ENCODE results near the gene SLC25A23. TPM values are rescaled to one million over a fixed set of nuclear protein-coding genes. Genes with fewer than 3 reads are reported as not detected.

Gene SLC25A23
- total and polyA plus RNA-seq, 5 donors: 59.6 to 95.5 (median 86.6) TPM

- intact Hi-C loops (cut with DNase I): no loop called here
- WGBS: 78% methylated on average over 8 of the region's 8 CpGs
- ATAC-seq: no peak
- DNase-seq: peak in 1 of 3 donors; percentile 0
- Histone ChIP-seq H3K4me3 (ENCODE audit: low read length) (no peak overlapping the region), H3K27ac (ENCODE audit: low read length) (no peak overlapping the region), H3K27me3 (ENCODE audit: control insufficient read depth, insufficient read depth) (no peaks in the 10 kb centered on the region), H3K4me1 (ENCODE audit: control insufficient read depth, insufficient read depth, low read length) (no peaks in the 10 kb centered on the region), H3K9me3 (ENCODE audit: control insufficient read depth, low read length) (peaks cover 5% of the 10 kb centered on the region)
Observed at GRCh38 chr19:6494438-6495036, 34.9 kb upstream of the SLC25A23 start.

GRCh38 chr19:6491802-6492592 is 32.4 kb upstream of the SLC25A23 start:
- H3K4me3 ChIP-seq (ENCODE audit: low read length): no peak overlapping the region
- intact Hi-C loops (cut with DNase I): no loop called here
- H3K27me3 ChIP-seq (ENCODE audit: control insufficient read depth, insufficient read depth): no peaks in the 10 kb centered on the region
- peaks cover 5% of the 10 kb centered on the region for H3K9me3 ChIP-seq (ENCODE audit: control insufficient read depth, low read length)
- H3K4me1 ChIP-seq (ENCODE audit: control insufficient read depth, insufficient read depth, low read length): no peaks in the 10 kb centered on the region
- DNase-seq (no peak), ATAC-seq (no peak)
- WGBS: 80% methylated on average over 4 of the region's 4 CpGs
- no peak overlapping the region for H3K27ac ChIP-seq (ENCODE audit: low read length)

DNA sequence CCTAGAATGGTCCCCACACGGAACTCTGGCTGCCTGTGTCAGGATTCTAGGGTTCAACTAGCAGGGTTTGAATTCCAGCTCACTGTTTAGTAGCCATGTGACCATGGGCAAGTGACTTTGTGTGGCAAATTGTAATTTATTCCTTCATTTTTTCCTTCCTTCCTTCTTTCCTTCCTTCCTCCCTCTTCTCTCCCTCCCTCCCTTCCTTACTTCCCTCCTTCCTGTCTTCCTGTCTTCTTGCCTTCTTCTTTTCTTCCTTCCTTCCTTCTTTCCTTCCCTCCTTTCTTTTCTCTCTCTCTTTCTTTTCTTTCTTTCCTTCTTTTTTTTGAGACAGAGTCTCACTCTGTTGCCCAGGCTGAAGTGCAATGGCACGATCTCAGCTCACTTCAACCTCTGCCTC is 30.5 kb upstream of the SLC25A23 start:
- Histone ChIP-seq H3K9me3 (ENCODE audit: control insufficient read depth, low read length) (peaks cover 5% of the 10 kb centered on the region), H3K27ac (ENCODE audit: low read length) (no peak overlapping the region), H3K27me3 (ENCODE audit: control insufficient read depth, insufficient read depth) (no peaks in the 10 kb centered on the region), H3K4me1 (ENCODE audit: control insufficient read depth, insufficient read depth, low read length) (no peaks in the 10 kb centered on the region), H3K4me3 (ENCODE audit: low read length) (no peak overlapping the region)
- DNase-seq (no peak), ATAC-seq (no peak)
- intact Hi-C loops (cut with DNase I): no loop called here
- WGBS: 66% methylated on average over 2 of the region's 2 CpGs

- Histone ChIP-seq H3K9me3 (ENCODE audit: control insufficient read depth, low read length) (peaks cover 5% of the 10 kb centered on the region), H3K27me3 (ENCODE audit: control insufficient read depth, insufficient read depth) (no peaks in the 10 kb centered on the region), H3K27ac (ENCODE audit: low read length) (no peak overlapping the region), H3K4me3 (ENCODE audit: low read length) (no peak overlapping the region), H3K4me1 (ENCODE audit: control insufficient read depth, insufficient read depth, low read length) (no peaks in the 10 kb centered on the region)
- intact Hi-C loops (cut with DNase I): no loop called here
- DNase-seq (no peak), ATAC-seq (no peak)
- 45% methylated on average over 15 of the region's 15 CpGs for WGBS
Observed at GRCh38 chr19:6489278-6490061, 29.9 kb upstream of the SLC25A23 start.

DNA sequence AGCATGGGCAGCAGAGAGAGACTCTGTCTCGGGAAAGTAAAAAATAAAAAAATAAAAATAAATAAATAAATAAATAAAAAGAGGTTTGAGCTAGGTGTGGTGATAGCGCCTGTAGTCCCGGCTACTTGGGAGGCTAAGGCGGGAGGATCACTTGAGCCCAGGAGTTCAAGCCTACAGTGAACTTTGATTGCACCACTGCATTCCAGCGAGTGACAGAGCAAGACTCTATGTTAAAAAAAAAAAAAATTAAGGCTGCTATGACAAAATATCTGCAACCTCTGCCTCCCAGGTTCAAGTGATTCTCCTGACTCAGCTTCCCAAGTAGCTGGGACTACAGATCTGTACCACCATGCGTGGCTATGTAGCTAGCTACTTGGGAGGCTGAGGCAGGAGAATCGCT is 25.2 kb upstream of the SLC25A23 start:
- ATAC-seq: no peak
- H3K27ac ChIP-seq (ENCODE audit: low read length): no peak overlapping the region
- no peaks in the 10 kb centered on the region for H3K9me3 ChIP-seq (ENCODE audit: control insufficient read depth, low read length)
- DNase-seq: no peak
- H3K4me1 ChIP-seq (ENCODE audit: control insufficient read depth, insufficient read depth, low read length): no peaks in the 10 kb centered on the region
- no peak overlapping the region for H3K4me3 ChIP-seq (ENCODE audit: low read length)
- H3K27me3 ChIP-seq (ENCODE audit: control insufficient read depth, insufficient read depth): no peaks in the 10 kb centered on the region
- 89% methylated on average over 7 of the region's 7 CpGs for WGBS
- intact Hi-C loops (cut with DNase I): no loop called here

DNA sequence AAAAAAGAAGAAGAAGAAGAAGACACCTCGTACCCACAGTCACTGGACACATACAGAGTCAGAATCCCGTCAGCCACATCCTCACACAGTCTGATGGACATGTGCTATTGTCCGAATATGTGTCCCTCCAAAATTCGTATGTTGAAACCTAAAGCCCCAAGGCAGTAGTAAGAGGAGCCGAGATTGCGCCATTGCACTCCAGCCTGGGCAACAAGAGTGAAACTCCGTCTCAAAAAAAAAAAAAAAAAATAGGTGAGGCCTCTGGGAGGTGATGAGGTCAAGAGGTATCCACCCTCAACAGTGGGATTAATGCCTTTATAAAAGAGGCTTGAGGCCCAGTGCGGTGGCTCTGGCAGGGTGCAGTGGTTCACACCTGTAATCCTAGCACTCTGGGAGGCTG is 24.6 kb upstream of the SLC25A23 start:
- H3K9me3 ChIP-seq (ENCODE audit: control insufficient read depth, low read length): no peaks in the 10 kb centered on the region
- no peaks in the 10 kb centered on the region for H3K27me3 ChIP-seq (ENCODE audit: control insufficient read depth, insufficient read depth)
- H3K27ac ChIP-seq (ENCODE audit: low read length): no peak overlapping the region
- intact Hi-C loops (cut with DNase I): no loop called here
- H3K4me3 ChIP-seq (ENCODE audit: low read length): no peak overlapping the region
- DNase-seq (no peak), ATAC-seq (no peak)
- no peaks in the 10 kb centered on the region for H3K4me1 ChIP-seq (ENCODE audit: control insufficient read depth, insufficient read depth, low read length)
- 87% methylated on average over 8 of the region's 8 CpGs for WGBS

GRCh38 chr19:6483235-6483634 is 23.6 kb upstream of the SLC25A23 start:
- Histone ChIP-seq H3K27me3 (ENCODE audit: control insufficient read depth, insufficient read depth) (no peaks in the 10 kb centered on the region), H3K4me1 (ENCODE audit: control insufficient read depth, insufficient read depth, low read length) (no peaks in the 10 kb centered on the region), H3K9me3 (ENCODE audit: control insufficient read depth, low read length) (no peaks in the 10 kb centered on the region), H3K27ac (ENCODE audit: low read length) (no peak overlapping the region), H3K4me3 (ENCODE audit: low read length) (no peak overlapping the region)
- 26% methylated on average over 3 of the region's 3 CpGs for WGBS
- DNase-seq (no peak), ATAC-seq (no peak)
- intact Hi-C loops (cut with DNase I): no loop called here

DNA sequence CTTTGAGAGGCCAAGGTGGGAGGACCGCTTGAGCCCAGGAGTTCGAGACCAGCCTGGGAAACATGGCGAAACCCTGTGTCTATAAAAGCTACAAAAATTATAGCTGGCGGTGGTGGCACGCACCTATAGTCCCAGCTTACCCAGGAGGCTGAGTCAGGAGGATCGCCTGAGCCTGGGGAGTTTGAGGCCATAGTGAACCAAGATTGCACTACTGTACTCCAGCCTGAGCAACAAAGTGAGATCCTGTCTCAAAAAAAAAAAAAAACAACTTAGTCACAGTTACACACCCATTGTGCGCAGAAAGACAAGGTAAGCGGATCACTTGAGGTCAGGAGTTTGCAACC is 22.7 kb upstream of the SLC25A23 start:
- H3K27ac ChIP-seq (ENCODE audit: low read length): no peak overlapping the region
- H3K4me1 ChIP-seq (ENCODE audit: control insufficient read depth, insufficient read depth, low read length): no peaks in the 10 kb centered on the region
- DNase-seq: no peak
- no peak for ATAC-seq
- 95% methylated on average over 8 of the region's 8 CpGs for WGBS
- H3K9me3 ChIP-seq (ENCODE audit: control insufficient read depth, low read length): no peaks in the 10 kb centered on the region
- no peak overlapping the region for H3K4me3 ChIP-seq (ENCODE audit: low read length)
- no peaks in the 10 kb centered on the region for H3K27me3 ChIP-seq (ENCODE audit: control insufficient read depth, insufficient read depth)
- intact Hi-C loops (cut with DNase I): no loop called here

- no peak within 1 kb of the TSS for H3K27ac ChIP-seq (ENCODE audit: low read length)
- no peaks in the 10 kb centered on the region for H3K4me1 ChIP-seq (ENCODE audit: control insufficient read depth, insufficient read depth, low read length)
- no peaks in the 10 kb centered on the region for H3K9me3 ChIP-seq (ENCODE audit: control insufficient read depth, low read length)
- H3K4me3 ChIP-seq (ENCODE audit: low read length): no peak within 1 kb of the TSS
- WGBS: 29% methylated on average over 24 of the region's 24 CpGs
- peak in 2 of 3 donors; percentile 45 to 77 for DNase-seq
- intact Hi-C loops (cut with DNase I): no loop called here
- H3K27me3 ChIP-seq (ENCODE audit: control insufficient read depth, insufficient read depth): no peaks in the 10 kb centered on the region
- ATAC-seq: peak in 1 of 2 donors; percentile 63
Observed at GRCh38 chr19:6481541-6482342, 22.1 kb upstream of the SLC25A23 start, which contains the start of gene DENND1C. TSS of gene DENND1C (minus strand) at chr19:6481787. CDS start at chr19:6481695, 92 bp downstream.

DNA sequence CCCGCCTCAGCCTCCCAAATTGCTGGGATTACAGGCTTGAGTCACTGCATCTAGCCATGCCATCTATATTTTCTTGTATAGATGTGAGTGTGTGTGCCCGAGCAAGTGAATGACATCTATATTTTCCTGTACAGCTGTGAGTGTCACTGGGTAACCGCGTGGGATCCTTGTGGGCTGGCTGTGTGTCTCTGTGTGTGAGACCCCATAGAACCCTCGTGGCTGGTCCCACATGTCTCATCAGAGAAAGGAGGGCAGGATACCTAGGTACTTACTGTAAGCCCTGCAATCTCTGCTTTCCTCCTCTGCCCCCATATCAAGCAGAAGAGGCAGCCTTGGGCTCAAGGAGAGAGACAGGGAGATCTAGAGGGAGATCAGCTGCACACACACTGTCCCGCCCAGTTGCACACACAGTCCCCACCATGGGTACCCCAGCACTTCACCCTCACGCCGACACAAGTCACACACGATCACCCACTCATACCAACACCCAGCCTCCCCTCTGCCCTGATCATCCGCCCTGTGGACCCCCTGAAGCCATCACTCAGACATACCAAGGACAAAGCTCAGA is 21.3 kb upstream of the SLC25A23 start:
- Histone ChIP-seq H3K4me3 (ENCODE audit: low read length) (no peak overlapping the region), H3K9me3 (ENCODE audit: control insufficient read depth, low read length) (no peaks in the 10 kb centered on the region), H3K27me3 (ENCODE audit: control insufficient read depth, insufficient read depth) (no peaks in the 10 kb centered on the region), H3K4me1 (ENCODE audit: control insufficient read depth, insufficient read depth, low read length) (no peaks in the 10 kb centered on the region), H3K27ac (ENCODE audit: low read length) (no peak overlapping the region)
- ATAC-seq: no peak
- intact Hi-C loops (cut with DNase I): no loop called here
- 74% methylated on average over 10 of the region's 10 CpGs for WGBS
- no peak for DNase-seq

Data from right cardiac atrium (tissue), 5 donors.